GM23248 (cell line): ENCODE measurements around the gene RANGRF.

Source experiments
- EZH2 ChIP-seq: fragments of 200-600 bp; sonication (generic); IDR thresholded peaks from 2 replicates; pipeline ENCODE4 v1.6.1; 2018; ENCODE audit warnings: antibody characterized with exemption, mild to moderate bottlenecking; ENCODE audit not compliant: insufficient read depth, poor library complexity, severe bottlenecking
- EZH2phosphoT487 ChIP-seq: fragments of 200-600 bp; sonication (generic); IDR thresholded peaks from 2 replicates; pipeline ENCODE4 v1.6.1; 2018; ENCODE audit warnings: antibody characterized with exemption, moderate library complexity, mild to moderate bottlenecking, low read depth; ENCODE audit not compliant: insufficient read depth

DNA sequence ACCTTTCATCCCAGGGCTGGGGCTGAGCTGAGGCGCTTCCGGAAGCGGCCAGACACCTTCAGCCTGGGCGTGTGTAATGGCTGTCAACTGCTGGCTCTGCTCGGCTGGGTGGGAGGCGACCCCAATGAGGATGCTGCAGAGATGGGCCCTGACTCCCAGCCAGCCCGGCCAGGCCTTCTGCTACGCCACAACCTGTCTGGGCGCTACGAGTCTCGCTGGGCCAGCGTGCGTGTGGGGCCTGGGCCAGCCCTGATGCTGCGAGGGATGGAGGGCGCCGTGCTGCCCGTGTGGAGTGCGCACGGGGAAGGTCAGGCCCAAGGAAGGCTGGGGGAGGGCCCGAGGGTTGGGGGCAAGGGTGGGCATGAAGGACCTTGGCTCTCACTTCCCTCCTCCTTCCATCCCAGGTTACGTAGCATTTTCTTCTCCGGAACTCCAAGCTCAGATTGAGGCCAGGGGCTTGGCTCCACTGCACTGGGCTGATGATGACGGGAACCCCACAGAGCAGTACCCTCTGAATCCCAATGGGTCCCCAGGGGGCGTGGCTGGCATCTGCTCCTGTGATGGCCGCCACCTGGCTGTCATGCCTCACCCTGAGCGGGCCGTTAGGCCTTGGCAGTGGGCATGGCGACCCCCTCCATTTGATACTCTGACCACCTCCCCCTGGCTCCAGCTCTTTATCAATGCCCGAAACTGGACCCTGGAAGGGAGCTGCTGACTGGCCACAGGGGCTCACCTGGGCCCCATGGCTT is 19.7 kb upstream of the RANGRF start:
- TF ChIP-seq EZH2 (no peak), EZH2phosphoT487 (no peak)
